Kidney (tissue), 14 donors: Measurements from ENCODE around the gene PPFIBP1. TPM values are rescaled to one million over a fixed set of nuclear protein-coding genes. Genes with fewer than 3 reads are reported as not detected.

Source experiments
- DNase-seq, 5 donors: peaks; one replicate each; pipeline ENCODE4 v3.0.0-alpha.2; 2013 to 2020
- FAIRE-seq: peaks from 2 replicates; lab custom pipeline; 2012; peaks lifted over from hg19 to GRCh38; lab: Jason Lieb, UNC
- H3K27ac ChIP-seq, 2 donors: one replicate each; pipeline ENCODE4 v1.7.0; 2013; ENCODE audit warnings: low read depth in 2 of 2, low read length in 2 of 2, inconsistent platforms in 1 of 2
- H3K27me3 ChIP-seq: one replicate; pipeline ENCODE4 v1.7.1; 2013; ENCODE audit warnings: low read length, inconsistent platforms; ENCODE audit not compliant: control insufficient read depth, insufficient read depth
- H3K36me3 ChIP-seq, 3 donors: one replicate each; pipeline versions ENCODE4 v1.7.0 to v1.7.1; 2013; ENCODE audit warnings: low read length in 3 of 3, control low read depth in 1 of 3, inconsistent platforms in 1 of 3; ENCODE audit not compliant: insufficient read depth in 3 of 3, control insufficient read depth in 2 of 3
- H3K4me1 ChIP-seq, 3 donors: one replicate each; pipeline versions ENCODE4 v1.7.0 to v1.7.1; 2013; ENCODE audit warnings: low read length in 3 of 3, inconsistent platforms in 1 of 3, low read depth in 1 of 3; ENCODE audit not compliant: control insufficient read depth in 2 of 3, insufficient read depth in 2 of 3
- H3K4me3 ChIP-seq, 3 donors: one replicate each; pipeline versions ENCODE4 v1.7.0 to v1.8.1; 2013; ENCODE audit warnings: low read length in 3 of 3, control low read depth in 1 of 3, inconsistent platforms in 1 of 3
- H3K9ac ChIP-seq, 3 donors: one replicate each; pipeline versions ENCODE4 v1.7.0 to v1.7.1; 2013; ENCODE audit warnings: low read length in 3 of 3, control low read depth in 1 of 3, inconsistent platforms in 1 of 3
- H3K9me3 ChIP-seq, 3 donors: one replicate each; pipeline versions ENCODE4 v1.7.0 to v1.7.1; 2013; ENCODE audit warnings: low read length in 3 of 3, control low read depth in 1 of 3, inconsistent platforms in 1 of 3; ENCODE audit not compliant: control insufficient read depth in 2 of 3, insufficient read depth in 1 of 3
- CTCF ChIP-seq: IDR thresholded peaks from 3 replicates; pipeline ENCODE4 v1.5.1; 2012; ENCODE audit warnings: mild to moderate bottlenecking, moderate library complexity, borderline replicate concordance; ENCODE audit not compliant: insufficient read depth; ENCODE audit errors: extremely low read depth
- intact Hi-C: fragments of 100-400 bp; cut with DNase I; formaldehyde crosslinking; loops from one replicate; pipeline ENCODE4 v1.11.1; 2022
- polyA plus RNA-seq: library from polyadenylated mRNA; stranded (reverse); fragments of 350-450 nt; fragmentation: Illumina TruSeq; extraction: RNeasy Lipid Tissue Mini Kit (QIAGEN cat#74804); gene quantifications from one replicate; pipeline ENCODE4 v1.2.3, GENCODE V29; 2014; ENCODE audit warnings: low read depth, low replicate concordance; ENCODE audit not compliant: insufficient read depth
- total RNA-seq: library from RNA; stranded (reverse); fragmentation: NEBNext Ultra II Directional; extraction: Animal tissue kit (Norgen Biotek cat#: 25700); gene quantifications from one replicate; pipeline ENCODE4 v1.2.1, GENCODE V29; 2021
- donor health status: control.
- donor health status: control.
- donor health status: control.
- donor health status: control.
- donor health status: control.
- donor health status: DM: yes; HTN: yes; CAD: no.
- donor health status: Normal renal cell carcinoma (clear cell type).

Gene PPFIBP1
- total and polyA plus RNA-seq, 2 donors from 2014 or later = 12.7 to 175 TPM

GRCh38 chr12:27743601-27744000 is 219.6 kb downstream of the PPFIBP1 start:
- DNase-seq (no peak), FAIRE-seq (no peak)
- H3K4me1 ChIP-seq = no peaks in the 10 kb centered on the region
- H3K27me3 ChIP-seq = no peaks in the 10 kb centered on the region
- TF ChIP-seq CTCF = no peak
- H3K27ac ChIP-seq = no peak overlapping the region
- intact Hi-C loops = no loop called here
- H3K4me3 ChIP-seq = no peak overlapping the region
- peaks cover 0 to 7% (median 0%) of the 10 kb centered on the region in 3 donors for H3K36me3 ChIP-seq
- H3K9ac ChIP-seq = no peak overlapping the region
- no peaks in the 10 kb centered on the region for H3K9me3 ChIP-seq

Other genes starting within 250 kb of the PPFIBP1 start
- 12.8 TPM for gene BMAL2, start 191.4 kb upstream of the PPFIBP1 start, total RNA-seq
- 0.47 TPM for gene BMAL2, start 191.4 kb upstream of the PPFIBP1 start, polyA plus RNA-seq
- 0.38 TPM for gene SMCO2, start 77.5 kb upstream of the PPFIBP1 start, total RNA-seq
- not detected for gene SMCO2, start 77.5 kb upstream of the PPFIBP1 start, polyA plus RNA-seq
- 3.2 TPM for gene REP15, start 172.2 kb downstream of the PPFIBP1 start, total RNA-seq
- gene REP15, start 172.2 kb downstream of the PPFIBP1 start, polyA plus RNA-seq = 1.3 TPM
- gene MRPS35, start 186.6 kb downstream of the PPFIBP1 start, total RNA-seq = 40.1 TPM
- gene MRPS35, start 186.6 kb downstream of the PPFIBP1 start, polyA plus RNA-seq = 97.8 TPM